ENCODE data around the gene ADIPOR2.

DNA sequence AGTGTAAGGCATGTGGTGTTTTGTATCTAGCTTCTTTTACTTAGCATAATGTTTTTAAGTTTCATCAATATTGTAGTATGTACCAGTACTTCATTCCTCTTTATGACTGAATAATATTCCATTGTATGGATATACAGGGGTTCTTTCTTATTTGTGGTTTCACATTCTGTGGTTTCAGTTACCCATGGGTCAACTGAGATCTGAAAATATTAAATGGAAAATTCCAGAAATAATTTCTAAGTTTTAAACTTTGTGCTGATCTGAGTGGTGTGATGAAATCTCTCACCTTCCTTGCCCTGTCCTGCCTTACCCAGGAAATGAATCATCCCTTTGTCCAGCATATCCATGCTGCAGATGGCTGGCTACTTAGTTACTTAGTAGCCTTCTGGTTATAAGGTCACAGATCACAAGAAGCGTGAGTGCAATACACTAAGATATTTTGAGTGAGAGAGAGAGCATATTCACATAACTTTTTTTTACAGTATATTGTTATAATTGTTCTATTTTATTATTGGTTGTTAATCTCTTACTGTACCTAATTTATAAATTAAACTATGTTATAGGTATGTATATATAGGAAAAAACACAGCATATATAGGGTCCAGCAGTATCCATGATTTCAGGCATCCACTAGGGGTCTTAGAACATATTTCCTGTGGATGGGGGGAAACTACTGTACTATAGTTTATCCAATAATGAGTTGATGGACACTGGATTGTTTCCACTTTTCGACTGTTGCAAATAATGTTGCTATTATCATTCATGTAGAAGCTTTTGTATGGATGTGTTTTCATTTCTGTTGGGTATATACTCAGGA, 69.9 kb downstream of the ADIPOR2 start:
- TF ChIP-seq POLR2AphosphoS5 (IDR thresholded peaks at IDR 0.05; ENCODE audit: low read depth, low read length): no peak
- TF ChIP-seq SIN3A (IDR thresholded peaks at IDR 0.05; ENCODE audit: borderline replicate concordance, insufficient read depth, low read length): no peak

Data from PFSK-1 (cell line).